GM10847 (cell line): Measurements from ENCODE around the gene CCR8.

Source experiments
- POLR2A ChIP-seq: IDR thresholded peaks from 2 replicates; pipeline ENCODE4 v1.6.1; 2011; ENCODE audit not compliant: insufficient read length; ENCODE audit errors: extremely low read depth

CCR8 gene

GRCh38 chr3:39327746-39328349 is 1.7 kb upstream of the CCR8 start:
- no peak for TF ChIP-seq POLR2A

- no peak for TF ChIP-seq POLR2A
Measured at GRCh38 chr3:39330824-39331223, 1.3 kb downstream of the CCR8 start.

GRCh38 chr3:39332525-39332924 is 3.0 kb downstream of the CCR8 start:
- no peak for TF ChIP-seq POLR2A

- no peak for TF ChIP-seq POLR2A
Measured at GRCh38 chr3:39333607-39334006, 4.1 kb downstream of the CCR8 start.

GRCh38 chr3:39334205-39334604 is 4.7 kb downstream of the CCR8 start:
- TF ChIP-seq POLR2A = no peak

- no peak for TF ChIP-seq POLR2A
Measured at GRCh38 chr3:39338201-39338600, 8.7 kb downstream of the CCR8 start.

- TF ChIP-seq POLR2A = no peak
Measured at GRCh38 chr3:39339086-39339485, 9.6 kb downstream of the CCR8 start.

GRCh38 chr3:39343076-39343717 is 13.7 kb downstream of the CCR8 start:
- TF ChIP-seq POLR2A = no peak

GRCh38 chr3:39343760-39344159 is 14.3 kb downstream of the CCR8 start:
- TF ChIP-seq POLR2A = no peak

GRCh38 chr3:39344746-39345344 is 15.3 kb downstream of the CCR8 start:
- TF ChIP-seq POLR2A = no peak

GRCh38 chr3:39346785-39347585 is 17.5 kb downstream of the CCR8 start:
- no peak for TF ChIP-seq POLR2A

GRCh38 chr3:39347586-39347876 is 18.0 kb downstream of the CCR8 start:
- TF ChIP-seq POLR2A = no peak

GRCh38 chr3:39349080-39349479 is 19.6 kb downstream of the CCR8 start:
- TF ChIP-seq POLR2A = no peak

- TF ChIP-seq POLR2A = no peak
Measured at GRCh38 chr3:39350714-39351113, 21.2 kb downstream of the CCR8 start.

- TF ChIP-seq POLR2A = no peak
Measured at GRCh38 chr3:39358333-39358732, 28.8 kb downstream of the CCR8 start.
